Peyer's patch (tissue), 4 donors: ENCODE measurements around the gene PTPDC1. TPM values are rescaled to one million over a fixed set of nuclear protein-coding genes. Genes with fewer than 3 reads are reported as not detected.
"Not testable (repeated sequence)": the region's sequence is repeated elsewhere in the genome, so short reads cannot be mapped to it uniquely, and the experiment has no call there.

Source experiments
- DNase-seq, 3 donors: peaks; one replicate each; pipeline ENCODE4 v3.0.0-alpha.2; 2017 to 2019
- H3K27ac ChIP-seq, 4 donors: fragments of 200-600 bp; sonication (generic); one replicate each; pipeline ENCODE4 v1.5.1; 2016 to 2019
- H3K27me3 ChIP-seq, 2 donors: fragments of 200-600 bp; sonication (generic); one replicate each; pipeline ENCODE4 v1.5.1; 2019
- H3K36me3 ChIP-seq, 3 donors: fragments of 200-600 bp; sonication (generic); one replicate each; pipeline ENCODE4 v1.5.1; 2016 to 2019
- H3K4me1 ChIP-seq, 4 donors: fragments of 200-600 bp; sonication (generic); one replicate each; pipeline ENCODE4 v1.5.1; 2016 to 2019
- H3K4me3 ChIP-seq, 4 donors: fragments of 200-600 bp; sonication (generic); 1 replicate in 3 of 4; 2 replicates in 1 of 4; pipeline ENCODE4 v1.5.1; 2016 to 2019; ENCODE audit warnings: mild to moderate bottlenecking in 1 of 4
- H3K9me3 ChIP-seq, 4 donors: fragments of 200-600 bp; sonication (generic); one replicate each; pipeline ENCODE4 v1.5.1; 2016 to 2019; ENCODE audit warnings: mild to moderate bottlenecking in 1 of 4
- POLR2A ChIP-seq, 2 donors: fragments of 450-650 bp; IDR thresholded peaks; one replicate each; pipeline ENCODE4 v1.5.1; 2017; ENCODE audit warnings: antibody characterized with exemption in 2 of 2, mild to moderate bottlenecking in 2 of 2, moderate library complexity in 2 of 2
- total RNA-seq, 4 donors: library from RNA; depleted of rRNA; stranded (reverse); fragments of >200 nt; gene quantifications; one replicate each; pipeline ENCODE4 v1.1.0, GENCODE V29; 2016
- TF ChIP-seq, protein P1 (sequence below), 6 experiments: fragments of 450-650 bp in 4 of 6; fragments of 200-600 bp in 2 of 6; sonication (generic) in 1 of 6; IDR thresholded peaks; one replicate each; pipeline ENCODE4 v1.5.1; 2017 to 2019; ENCODE audit warnings: antibody characterized with exemption in 6 of 6, mild to moderate bottlenecking in 3 of 6, moderate library complexity in 1 of 6

Gene PTPDC1
- total RNA-seq, 4 donors from 2014 or later, result 7.2 to 15.7 (median 9.4) TPM

DNA sequence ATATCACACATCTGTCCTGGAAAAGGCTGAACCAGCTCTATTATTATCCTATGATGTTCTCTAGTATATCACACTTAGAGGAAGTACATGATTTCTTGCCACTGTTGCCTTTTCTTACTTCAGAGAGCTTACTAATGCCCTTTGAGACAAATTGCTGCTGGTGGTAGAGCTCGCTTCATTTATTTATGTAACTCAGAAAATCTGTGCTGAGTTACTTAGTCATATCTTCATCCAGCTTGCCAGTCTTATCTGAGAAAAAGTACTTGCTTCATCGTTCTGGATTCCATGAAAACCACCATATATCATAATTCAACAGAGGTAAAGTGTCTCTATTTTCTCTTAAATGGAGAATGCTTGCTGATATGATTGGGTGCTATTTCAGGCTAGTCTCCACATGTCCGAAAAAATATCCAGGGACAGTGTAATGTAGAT is 26.6 kb downstream of the PTPDC1 start:
- TF ChIP-seq POLR2A (IDR thresholded peaks at IDR 0.05), result no peak
- TF ChIP-seq, protein P1, sequence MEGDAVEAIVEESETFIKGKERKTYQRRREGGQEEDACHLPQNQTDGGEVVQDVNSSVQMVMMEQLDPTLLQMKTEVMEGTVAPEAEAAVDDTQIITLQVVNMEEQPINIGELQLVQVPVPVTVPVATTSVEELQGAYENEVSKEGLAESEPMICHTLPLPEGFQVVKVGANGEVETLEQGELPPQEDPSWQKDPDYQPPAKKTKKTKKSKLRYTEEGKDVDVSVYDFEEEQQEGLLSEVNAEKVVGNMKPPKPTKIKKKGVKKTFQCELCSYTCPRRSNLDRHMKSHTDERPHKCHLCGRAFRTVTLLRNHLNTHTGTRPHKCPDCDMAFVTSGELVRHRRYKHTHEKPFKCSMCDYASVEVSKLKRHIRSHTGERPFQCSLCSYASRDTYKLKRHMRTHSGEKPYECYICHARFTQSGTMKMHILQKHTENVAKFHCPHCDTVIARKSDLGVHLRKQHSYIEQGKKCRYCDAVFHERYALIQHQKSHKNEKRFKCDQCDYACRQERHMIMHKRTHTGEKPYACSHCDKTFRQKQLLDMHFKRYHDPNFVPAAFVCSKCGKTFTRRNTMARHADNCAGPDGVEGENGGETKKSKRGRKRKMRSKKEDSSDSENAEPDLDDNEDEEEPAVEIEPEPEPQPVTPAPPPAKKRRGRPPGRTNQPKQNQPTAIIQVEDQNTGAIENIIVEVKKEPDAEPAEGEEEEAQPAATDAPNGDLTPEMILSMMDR (IDR thresholded peaks at IDR 0.05), result no peak
- Histone ChIP-seq H3K27me3 (no peaks in the 10 kb centered on the region), H3K36me3 (no peaks in the 10 kb centered on the region), H3K4me3 (no peak overlapping the region), H3K9me3 (no peaks in the 10 kb centered on the region), H3K4me1 (no peaks in the 10 kb centered on the region), H3K27ac (no peak overlapping the region)
- no peak for DNase-seq

DNA sequence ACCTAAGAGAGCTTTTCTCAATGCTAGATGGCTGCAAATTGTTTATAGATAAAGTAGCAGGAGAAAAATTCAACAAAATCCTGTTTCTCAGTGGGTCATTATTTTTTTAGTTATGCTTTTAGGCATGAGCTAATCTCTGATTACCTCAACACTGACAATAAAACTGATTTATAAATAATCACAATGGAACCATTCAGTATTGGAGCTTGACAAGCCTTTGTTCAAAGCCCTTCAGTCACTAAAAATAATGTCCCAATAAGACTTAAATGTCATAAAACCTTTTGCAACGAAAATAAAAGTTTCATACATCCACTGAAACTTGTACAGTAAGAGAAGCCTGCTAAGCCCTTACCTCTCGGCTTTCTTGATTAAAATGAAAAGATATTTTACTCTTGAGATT is 27.2 kb downstream of the PTPDC1 start:
- no peaks in the 10 kb centered on the region for H3K4me1 ChIP-seq

DNA sequence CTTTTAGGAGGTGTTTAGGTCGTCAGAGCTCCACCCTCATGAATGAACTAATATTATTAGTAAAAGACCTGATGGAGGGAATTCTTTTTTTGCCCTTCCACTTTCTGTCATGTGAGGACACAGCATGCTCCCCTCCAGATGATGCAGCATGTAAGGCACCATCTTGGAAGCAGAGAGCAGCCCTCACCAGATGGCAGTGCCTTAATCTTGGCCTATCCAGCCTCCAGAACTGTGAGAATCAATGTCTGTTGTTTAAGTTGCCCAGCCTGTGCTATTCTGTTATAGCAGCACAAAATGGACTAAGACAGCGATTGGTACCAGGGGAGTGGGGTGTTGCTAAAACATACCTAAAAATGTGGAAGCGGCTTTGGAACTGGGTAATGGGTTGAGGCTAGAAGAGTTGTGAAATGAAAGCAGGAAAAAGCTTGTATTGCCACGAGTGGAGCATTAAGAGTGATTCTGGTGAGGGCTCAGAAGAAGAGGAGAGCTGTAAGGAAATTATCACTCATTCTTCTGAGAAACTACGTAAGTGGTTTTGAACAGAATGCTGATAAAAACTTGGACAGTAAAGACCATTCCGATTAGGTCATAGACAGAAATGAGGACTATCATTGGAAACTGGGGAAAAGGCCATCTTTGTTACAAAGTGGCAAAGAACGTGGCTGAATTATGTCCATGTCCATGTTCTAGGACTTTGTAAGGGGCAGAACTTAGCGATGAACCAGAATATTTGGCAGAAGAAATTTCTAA is 28.6 kb downstream of the PTPDC1 start:
- DNase-seq, result no peak
- Histone ChIP-seq H3K4me1 (no peaks in the 10 kb centered on the region), H3K27me3 (no peaks in the 10 kb centered on the region), H3K9me3 (no peaks in the 10 kb centered on the region), H3K36me3 (no peaks in the 10 kb centered on the region), H3K27ac (no peak overlapping the region), H3K4me3 (no peak overlapping the region)
- TF ChIP-seq, protein P1 (IDR thresholded peaks at IDR 0.05), result no peak
- no peak for TF ChIP-seq POLR2A (IDR thresholded peaks at IDR 0.05)

More for the DNA sequence above, 27.2 kb downstream of the PTPDC1 start:
- H3K27ac ChIP-seq, result no peak overlapping the region
- H3K36me3 ChIP-seq, result no peaks in the 10 kb centered on the region
- H3K4me3 ChIP-seq, result no peak overlapping the region
- no peaks in the 10 kb centered on the region for H3K9me3 ChIP-seq
- H3K27me3 ChIP-seq, result no peaks in the 10 kb centered on the region
- no peak for DNase-seq
- TF ChIP-seq, protein P1 (IDR thresholded peaks at IDR 0.05), result no peak
- no peak for TF ChIP-seq POLR2A (IDR thresholded peaks at IDR 0.05)

DNA sequence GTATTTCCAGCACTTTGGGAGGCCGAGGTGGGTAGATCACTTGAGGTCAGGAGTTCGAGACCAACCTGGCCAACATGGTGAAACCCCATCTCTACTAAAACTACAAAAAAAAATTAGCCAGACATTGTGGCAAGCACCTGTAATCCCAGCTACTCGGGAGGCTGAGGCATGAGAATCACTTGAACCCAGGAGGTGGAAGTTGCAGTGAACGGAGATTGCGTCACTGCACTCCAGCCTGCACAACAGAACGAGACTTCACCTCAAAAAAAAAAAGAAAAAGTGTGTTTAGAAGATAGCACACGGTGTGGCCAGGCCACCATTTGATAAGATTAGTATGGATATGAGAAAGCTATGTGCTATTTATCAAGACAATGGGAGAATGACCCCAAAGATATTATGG is 35.8 kb downstream of the PTPDC1 start:
- not testable (repeated sequence) for H3K9me3 ChIP-seq, H3K4me3 ChIP-seq, H3K27ac ChIP-seq, H3K36me3 ChIP-seq, H3K27me3 ChIP-seq, H3K4me1 ChIP-seq, DNase-seq

DNA sequence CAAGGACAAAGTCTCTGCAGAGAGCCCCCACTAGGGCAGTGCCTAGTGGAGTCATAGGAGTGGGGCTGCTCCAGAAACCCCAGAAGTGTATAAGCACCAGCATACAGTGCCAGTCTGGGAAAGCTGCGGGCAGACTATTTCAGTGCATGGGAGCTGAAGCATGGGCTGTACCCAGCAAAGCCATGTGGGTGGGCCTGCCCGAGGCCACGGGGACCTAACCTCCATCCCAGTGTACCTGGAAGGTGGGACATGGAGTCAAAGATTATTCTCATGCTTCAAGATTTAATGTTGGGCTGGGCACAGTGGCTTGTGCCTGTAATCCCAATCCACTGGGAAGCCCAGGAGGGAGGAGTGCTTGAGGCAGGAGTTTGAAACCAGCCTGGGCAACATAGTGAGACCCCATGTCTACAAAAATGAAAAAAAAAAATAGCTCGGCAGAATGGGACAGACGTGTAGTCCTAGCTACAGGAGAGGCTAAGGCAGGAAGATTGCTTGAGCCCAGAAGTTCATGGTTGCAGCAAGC is 36.7 kb downstream of the PTPDC1 start:
- no peak for TF ChIP-seq POLR2A (IDR thresholded peaks at IDR 0.05)
- TF ChIP-seq, protein P1 (IDR thresholded peaks at IDR 0.05), result no peak
- Histone ChIP-seq H3K27ac (no peak overlapping the region), H3K4me3 (no peak overlapping the region), H3K4me1 (no peaks in the 10 kb centered on the region), H3K9me3 (no peaks in the 10 kb centered on the region), H3K36me3 (no peaks in the 10 kb centered on the region), H3K27me3 (no peaks in the 10 kb centered on the region)
- DNase-seq, result no peak

DNA sequence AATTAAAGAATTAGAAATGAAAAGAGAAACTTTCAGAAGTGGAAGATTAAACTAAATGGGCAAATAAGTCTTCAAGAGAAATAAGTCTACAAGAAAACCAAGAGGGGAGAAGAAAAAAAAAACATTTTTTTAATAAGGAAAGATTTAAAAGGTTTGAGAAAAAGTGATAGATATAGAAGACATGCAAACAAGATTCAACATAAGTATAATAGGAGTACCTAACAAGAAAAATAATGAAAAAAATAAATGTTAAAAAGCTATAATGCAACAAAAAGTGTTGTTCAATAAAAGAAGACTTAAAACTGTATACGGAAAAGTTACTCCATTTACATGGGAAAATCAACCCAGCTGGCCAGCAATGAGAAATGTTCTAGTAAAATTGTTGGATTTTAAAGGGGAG is 42.6 kb downstream of the PTPDC1 start:
- H3K27me3 ChIP-seq, result no peaks in the 10 kb centered on the region

More for the DNA sequence above, 42.6 kb downstream of the PTPDC1 start:
- no peak for DNase-seq
- Histone ChIP-seq H3K4me3 (no peak overlapping the region), H3K27ac (no peak overlapping the region), H3K36me3 (no peaks in the 10 kb centered on the region), H3K4me1 (no peaks in the 10 kb centered on the region), H3K9me3 (peaks cover 0 to 7% (median 0%) of the 10 kb centered on the region in 4 donors)
- TF ChIP-seq POLR2A (IDR thresholded peaks at IDR 0.05), result no peak
- TF ChIP-seq, protein P1 (IDR thresholded peaks at IDR 0.05), result no peak
